ENCODE results near the gene NPL. TPM values are rescaled to one million over a fixed set of nuclear protein-coding genes. Genes with fewer than 3 reads are reported as not detected.

NPL gene
- total and polyA plus RNA-seq, 9 of the 15 experiments (the other 6 are each of a cell fraction or from before 2014, with no cell fraction given): 9.9 to 22.3 (median 14.2) TPM

GRCh38 chr1:182795563-182796228, 6.1 kb downstream of the NPL start (continued):
- no peak for TF ChIP-seq NR2C2 (CRISPR knock-in tag; IDR thresholded peaks at IDR 0.05)
- TF ChIP-seq NR2C2 (tag; IDR thresholded peaks at IDR 0.05): peak; percentile 68; the same call in 1 of the 2 replicates
- no peak for TF ChIP-seq ZNF217 (CRISPR knock-in tag; IDR thresholded peaks at IDR 0.05)
- TF ChIP-seq NCOR1 (IDR thresholded peaks at IDR 0.05): peak; percentile 28; the same call in 1 of the 2 replicates
- peak; percentile 70 for TF ChIP-seq FOSL1 (tag; conservative IDR thresholded peaks at IDR 0.05)
- no peak for TF ChIP-seq DDX20 (tag; IDR thresholded peaks at IDR 0.05; ENCODE audit: low read depth)
- peak; percentile 91 for TF ChIP-seq MITF (IDR thresholded peaks at IDR 0.05)
- TF ChIP-seq, protein P1, sequence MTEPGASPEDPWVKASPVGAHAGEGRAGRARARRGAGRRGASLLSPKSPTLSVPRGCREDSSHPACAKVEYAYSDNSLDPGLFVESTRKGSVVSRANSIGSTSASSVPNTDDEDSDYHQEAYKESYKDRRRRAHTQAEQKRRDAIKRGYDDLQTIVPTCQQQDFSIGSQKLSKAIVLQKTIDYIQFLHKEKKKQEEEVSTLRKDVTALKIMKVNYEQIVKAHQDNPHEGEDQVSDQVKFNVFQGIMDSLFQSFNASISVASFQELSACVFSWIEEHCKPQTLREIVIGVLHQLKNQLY (CRISPR knock-in tag; conservative IDR thresholded peaks at IDR 0.05): no peak
- peak; percentile 80 for TF ChIP-seq ZNF766 (CRISPR knock-in tag; conservative IDR thresholded peaks at IDR 0.05)
- TF ChIP-seq TCFL5 (CRISPR knock-in tag; conservative IDR thresholded peaks at IDR 0.05): no peak
- no peak for TF ChIP-seq PURB (CRISPR knock-in tag; IDR thresholded peaks at IDR 0.05; ENCODE audit: low read depth)
- no peak for TF ChIP-seq PHF8 (IDR thresholded peaks at IDR 0.05; ENCODE audit: borderline replicate concordance, low read length)
- no peak for TF ChIP-seq PATZ1 (CRISPR knock-in tag; IDR thresholded peaks at IDR 0.05; ENCODE audit: borderline replicate concordance)
- TF ChIP-seq TCF7L2 (IDR thresholded peaks at IDR 0.05; ENCODE audit: low read depth, low read length): peak; percentile 55; the same call in 1 of the 2 replicates
- no peak for TF ChIP-seq U2AF1 (optimal IDR thresholded peaks at IDR 0.05; ENCODE audit: low read depth, low read length)
- no peak for TF ChIP-seq KLF6 (CRISPR knock-in tag; IDR thresholded peaks at IDR 0.05; ENCODE audit: borderline replicate concordance)
- peak; percentile 30; the same call in 1 of the 2 replicates for TF ChIP-seq ATF3 (IDR thresholded peaks at IDR 0.05)
- no peak; the same call in 1 of the 2 replicates for TF ChIP-seq ATF3 (CRISPR knock-in tag; conservative IDR thresholded peaks at IDR 0.05)
- TF ChIP-seq NCOA6 (IDR thresholded peaks at IDR 0.05): no peak
- TF ChIP-seq HEY1 (CRISPR knock-in tag; IDR thresholded peaks at IDR 0.05; ENCODE audit: borderline replicate concordance): no peak
- TF ChIP-seq STAT5A (IDR thresholded peaks at IDR 0.05; ENCODE audit: borderline replicate concordance, low read length): peak; percentile 40
- TF ChIP-seq COPS2 (conservative IDR thresholded peaks at IDR 0.05): no peak
- TF ChIP-seq ZBED1 (IDR thresholded peaks at IDR 0.05): no peak
- peak; percentile 71; the same call in 1 of the 2 replicates for TF ChIP-seq GATAD2B (IDR thresholded peaks at IDR 0.05; ENCODE audit: borderline replicate concordance)

Measured in K562 (cell line).